ENCODE measurements around the gene PADI6.

Gene PADI6

DNA sequence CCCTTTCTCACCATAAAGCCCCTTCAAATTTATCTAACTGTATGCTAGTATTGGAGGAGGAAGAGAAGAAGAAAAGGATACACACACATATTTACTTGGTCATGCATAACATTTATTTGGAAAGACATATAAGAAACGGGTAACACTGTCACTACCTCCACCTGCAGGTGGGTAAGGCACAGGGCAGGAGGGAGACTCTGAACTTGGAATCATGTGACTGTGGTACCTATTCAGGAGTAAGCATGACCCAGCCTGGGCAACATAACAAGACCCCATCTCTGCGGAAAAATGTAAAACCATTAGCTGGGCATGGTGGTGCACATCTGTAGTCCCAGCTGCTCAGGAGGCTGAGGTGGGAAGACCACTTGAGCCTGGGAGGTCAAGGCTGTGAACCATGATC is 1.4 kb upstream of the PADI6 start:
- Histone ChIP-seq H3K4me1 (ENCODE audit: control insufficient read depth in 5 of 5, insufficient read depth in 5 of 5, low read length in 5 of 5) (no peaks in the 10 kb centered on the region), H3K36me3 (ENCODE audit: control insufficient read depth in 5 of 5, insufficient read depth in 5 of 5, low read length in 5 of 5) (no peaks in the 10 kb centered on the region), H3K9me3 (ENCODE audit: control insufficient read depth in 5 of 5, low read length in 5 of 5) (no peaks in the 10 kb centered on the region), H3K27me3 (ENCODE audit: control insufficient read depth in 5 of 5, insufficient read depth in 4 of 5, low read length in 5 of 5) (peaks cover 0 to 21% (median 14%) of the 10 kb centered on the region in 5 donors), H3K4me3 (ENCODE audit: low read depth in 1 of 5, low read length in 5 of 5) (no peak overlapping the region), H3K27ac (ENCODE audit: low read depth, low read length) (no peak overlapping the region), H3K9ac (ENCODE audit: low read length in 5 of 5) (no peak overlapping the region)

DNA sequence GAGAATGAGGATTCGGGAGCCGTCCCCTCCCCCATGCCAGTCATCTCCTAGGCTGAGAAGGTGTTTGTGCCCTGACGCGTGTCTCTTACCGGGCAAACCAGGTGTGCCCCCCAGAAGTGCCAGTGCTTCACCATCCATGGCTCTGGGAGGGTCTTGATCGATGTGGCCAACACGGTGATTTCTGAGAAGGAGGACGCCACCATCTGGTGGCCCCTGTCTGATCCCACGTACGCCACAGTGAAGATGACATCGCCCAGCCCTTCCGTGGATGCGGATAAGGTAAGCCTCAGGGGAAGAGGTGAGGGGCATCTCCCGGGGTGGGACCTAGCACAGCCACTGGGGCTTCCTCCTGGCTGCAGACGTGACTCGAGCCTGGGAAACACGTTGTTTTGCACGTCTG is 959 bp downstream of the PADI6 start:
- Histone ChIP-seq H3K27ac (ENCODE audit: low read depth, low read length) (no peak overlapping the region), H3K4me1 (ENCODE audit: control insufficient read depth in 5 of 5, insufficient read depth in 5 of 5, low read length in 5 of 5) (no peaks in the 10 kb centered on the region), H3K9me3 (ENCODE audit: control insufficient read depth in 5 of 5, low read length in 5 of 5) (no peaks in the 10 kb centered on the region), H3K9ac (ENCODE audit: low read length in 5 of 5) (no peak overlapping the region), H3K4me3 (ENCODE audit: low read depth in 1 of 5, low read length in 5 of 5) (no peak overlapping the region), H3K27me3 (ENCODE audit: control insufficient read depth in 5 of 5, insufficient read depth in 4 of 5, low read length in 5 of 5) (peaks cover 2 to 21% (median 17%) of the 10 kb centered on the region in 5 donors), H3K36me3 (ENCODE audit: control insufficient read depth in 5 of 5, insufficient read depth in 5 of 5, low read length in 5 of 5) (no peaks in the 10 kb centered on the region)

DNA sequence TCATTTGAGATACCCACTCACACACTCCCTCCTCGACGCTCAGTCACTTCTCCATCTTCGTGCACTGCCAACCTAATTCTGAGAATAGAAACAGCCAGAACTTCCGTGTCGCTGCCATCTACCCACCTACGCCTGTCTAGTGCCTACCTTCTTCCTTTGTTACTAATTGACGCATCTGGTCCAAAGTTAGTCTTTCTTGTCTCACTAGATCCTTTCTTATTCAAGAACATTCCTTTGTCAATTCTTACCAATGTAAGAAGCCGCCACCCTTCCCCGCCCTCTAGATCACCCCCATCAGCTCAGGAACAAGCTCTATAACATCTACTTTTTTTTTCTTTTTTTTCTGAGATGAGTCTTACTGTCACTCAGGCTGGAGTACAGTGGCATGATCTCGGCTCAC is 3.7 kb downstream of the PADI6 start:
- Histone ChIP-seq H3K27me3 (ENCODE audit: control insufficient read depth in 5 of 5, insufficient read depth in 4 of 5, low read length in 5 of 5) (peaks cover 10 to 25% (median 18%) of the 10 kb centered on the region in 5 donors), H3K9ac (ENCODE audit: low read length in 5 of 5) (no peak overlapping the region), H3K27ac (ENCODE audit: low read depth, low read length) (no peak overlapping the region), H3K4me3 (ENCODE audit: low read depth in 1 of 5, low read length in 5 of 5) (no peak overlapping the region), H3K9me3 (ENCODE audit: control insufficient read depth in 5 of 5, low read length in 5 of 5) (no peaks in the 10 kb centered on the region), H3K4me1 (ENCODE audit: control insufficient read depth in 5 of 5, insufficient read depth in 5 of 5, low read length in 5 of 5) (no peaks in the 10 kb centered on the region), H3K36me3 (ENCODE audit: control insufficient read depth in 5 of 5, insufficient read depth in 5 of 5, low read length in 5 of 5) (no peaks in the 10 kb centered on the region)

DNA sequence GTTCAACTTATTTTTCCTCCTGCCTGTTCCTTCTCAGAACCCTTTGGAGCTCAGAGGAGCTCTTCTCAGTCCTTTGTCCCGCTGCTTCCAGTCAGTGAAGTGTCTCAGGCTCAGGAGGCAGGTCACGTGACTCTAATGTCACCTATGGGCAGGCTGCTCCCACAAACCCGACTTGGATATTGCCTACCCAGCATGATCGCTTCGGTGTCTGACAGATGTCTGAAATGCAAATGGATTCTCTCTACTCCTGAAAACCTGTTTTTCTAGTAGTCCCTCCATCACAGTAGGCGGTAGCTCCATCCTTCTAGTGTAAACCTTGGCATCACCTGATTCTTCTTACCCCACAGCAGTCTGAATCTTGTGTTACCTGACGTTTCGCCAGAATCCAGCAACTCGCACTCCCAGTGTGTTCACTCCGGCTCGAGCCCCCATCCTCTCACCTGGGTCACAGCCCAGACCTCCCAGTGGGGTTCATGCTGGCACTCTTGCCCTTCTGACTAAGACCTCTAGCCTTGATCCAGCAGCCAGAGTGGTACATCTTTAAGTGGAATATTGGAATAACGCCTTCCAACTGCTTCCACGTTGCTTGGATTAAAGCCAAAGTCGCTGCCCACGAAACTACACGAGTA is 5.4 kb downstream of the PADI6 start:
- no peaks in the 10 kb centered on the region for H3K4me1 ChIP-seq (ENCODE audit: control insufficient read depth in 5 of 5, insufficient read depth in 5 of 5, low read length in 5 of 5)
- peaks cover 13 to 29% (median 18%) of the 10 kb centered on the region in 5 donors for H3K27me3 ChIP-seq (ENCODE audit: control insufficient read depth in 5 of 5, insufficient read depth in 4 of 5, low read length in 5 of 5)
- H3K9me3 ChIP-seq (ENCODE audit: control insufficient read depth in 5 of 5, low read length in 5 of 5) = no peaks in the 10 kb centered on the region
- H3K27ac ChIP-seq (ENCODE audit: low read depth, low read length) = no peak overlapping the region
- H3K9ac ChIP-seq (ENCODE audit: low read length in 5 of 5) = no peak overlapping the region
- no peaks in the 10 kb centered on the region for H3K36me3 ChIP-seq (ENCODE audit: control insufficient read depth in 5 of 5, insufficient read depth in 5 of 5, low read length in 5 of 5)
- H3K4me3 ChIP-seq (ENCODE audit: low read depth in 1 of 5, low read length in 5 of 5) = no peak overlapping the region

DNA sequence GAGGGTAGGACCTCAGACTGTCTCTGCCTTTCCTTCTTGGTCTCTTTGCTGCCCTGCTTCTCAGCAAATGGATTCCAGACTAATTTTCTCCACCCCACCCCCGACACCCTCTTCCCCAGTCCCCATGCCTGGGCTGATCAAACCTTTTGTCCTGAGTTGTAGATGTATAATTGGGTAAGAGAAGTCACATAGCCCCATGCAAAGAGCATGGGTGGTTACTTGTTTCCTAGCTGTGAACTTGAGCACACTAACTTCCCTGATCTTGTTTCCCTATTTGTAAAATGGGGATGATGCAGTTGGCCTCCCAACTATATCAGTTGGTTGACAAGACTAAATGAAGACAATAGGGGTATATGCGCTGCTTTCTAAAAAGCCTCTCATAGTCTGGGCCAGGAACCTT is 9.2 kb downstream of the PADI6 start:
- H3K9me3 ChIP-seq (ENCODE audit: control insufficient read depth in 5 of 5, low read length in 5 of 5) = no peaks in the 10 kb centered on the region
- peaks cover 13 to 26% (median 17%) of the 10 kb centered on the region in 5 donors for H3K27me3 ChIP-seq (ENCODE audit: control insufficient read depth in 5 of 5, insufficient read depth in 4 of 5, low read length in 5 of 5)
- H3K4me1 ChIP-seq (ENCODE audit: control insufficient read depth in 5 of 5, insufficient read depth in 5 of 5, low read length in 5 of 5) = no peaks in the 10 kb centered on the region
- H3K36me3 ChIP-seq (ENCODE audit: control insufficient read depth in 5 of 5, insufficient read depth in 5 of 5, low read length in 5 of 5) = no peaks in the 10 kb centered on the region
- no peak overlapping the region for H3K4me3 ChIP-seq (ENCODE audit: low read depth in 1 of 5, low read length in 5 of 5)
- H3K27ac ChIP-seq (ENCODE audit: low read depth, low read length) = no peak overlapping the region
- H3K9ac ChIP-seq (ENCODE audit: low read length in 5 of 5) = no peak overlapping the region

DNA sequence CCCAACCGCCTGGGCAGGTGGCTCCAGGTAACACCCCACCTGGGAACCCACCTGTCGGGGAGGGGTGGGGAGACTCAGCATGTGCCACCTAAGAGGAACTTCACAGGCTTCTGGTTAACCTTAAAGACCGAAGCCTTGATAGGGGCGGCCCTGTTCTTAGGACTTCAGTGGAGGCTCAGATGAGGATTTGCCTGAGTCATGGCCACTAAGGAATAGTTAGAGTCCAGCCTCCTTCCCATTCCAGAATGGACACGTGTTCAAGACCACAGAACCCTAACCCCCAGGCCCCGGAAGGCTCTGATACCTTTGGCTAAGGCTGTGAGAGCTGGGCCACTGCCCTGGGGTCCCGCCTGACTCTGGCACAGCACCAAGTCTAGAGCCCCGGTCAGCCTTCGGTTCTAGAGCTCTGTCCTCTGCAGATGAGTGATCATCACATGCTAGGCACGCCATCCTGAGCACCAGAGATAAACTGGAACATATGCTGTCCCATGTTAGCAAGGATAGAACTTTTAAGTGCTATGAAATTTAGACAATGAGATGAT is 20.3 kb downstream of the PADI6 start:
- H3K36me3 ChIP-seq (ENCODE audit: control insufficient read depth in 5 of 5, insufficient read depth in 5 of 5, low read length in 5 of 5) = no peaks in the 10 kb centered on the region
- H3K9ac ChIP-seq (ENCODE audit: low read length in 5 of 5) = no peak overlapping the region
- no peaks in the 10 kb centered on the region for H3K9me3 ChIP-seq (ENCODE audit: control insufficient read depth in 5 of 5, low read length in 5 of 5)

DNA sequence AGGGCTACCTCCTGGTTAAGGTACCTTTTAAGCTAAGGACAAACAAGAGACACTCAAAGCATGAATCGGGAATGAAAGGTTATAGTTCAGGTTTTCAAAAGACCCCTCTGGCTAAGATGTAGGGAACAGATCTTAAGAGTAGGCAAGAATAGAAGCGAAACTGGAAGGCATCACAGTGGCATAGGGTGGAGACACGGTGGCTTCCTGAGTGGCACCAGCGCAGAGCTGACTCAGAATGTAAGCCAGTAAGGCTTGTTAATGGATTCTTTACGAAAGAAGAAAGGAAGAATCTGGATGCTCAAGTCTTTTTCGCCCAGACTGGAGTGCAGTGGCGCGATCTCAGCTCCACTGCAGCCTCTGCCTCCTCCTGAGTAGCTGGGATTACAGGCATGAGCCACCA is 21.2 kb downstream of the PADI6 start:
- Histone ChIP-seq H3K4me3 (ENCODE audit: low read depth in 1 of 5, low read length in 5 of 5) (no peak overlapping the region), H3K9me3 (ENCODE audit: control insufficient read depth in 5 of 5, low read length in 5 of 5) (no peaks in the 10 kb centered on the region), H3K27ac (ENCODE audit: low read depth, low read length) (no peak overlapping the region), H3K27me3 (ENCODE audit: control insufficient read depth in 5 of 5, insufficient read depth in 4 of 5, low read length in 5 of 5) (peaks cover 0 to 4% (median 2%) of the 10 kb centered on the region in 5 donors), H3K9ac (ENCODE audit: low read length in 5 of 5) (no peak overlapping the region), H3K36me3 (ENCODE audit: control insufficient read depth in 5 of 5, insufficient read depth in 5 of 5, low read length in 5 of 5) (no peaks in the 10 kb centered on the region), H3K4me1 (ENCODE audit: control insufficient read depth in 5 of 5, insufficient read depth in 5 of 5, low read length in 5 of 5) (no peaks in the 10 kb centered on the region)

More for the DNA sequence above, 20.3 kb downstream of the PADI6 start:
- Histone ChIP-seq H3K27me3 (ENCODE audit: control insufficient read depth in 5 of 5, insufficient read depth in 4 of 5, low read length in 5 of 5) (peaks cover 0 to 6% (median 4%) of the 10 kb centered on the region in 5 donors), H3K4me1 (ENCODE audit: control insufficient read depth in 5 of 5, insufficient read depth in 5 of 5, low read length in 5 of 5) (no peaks in the 10 kb centered on the region), H3K4me3 (ENCODE audit: low read depth in 1 of 5, low read length in 5 of 5) (no peak overlapping the region), H3K27ac (ENCODE audit: low read depth, low read length) (no peak overlapping the region)

DNA sequence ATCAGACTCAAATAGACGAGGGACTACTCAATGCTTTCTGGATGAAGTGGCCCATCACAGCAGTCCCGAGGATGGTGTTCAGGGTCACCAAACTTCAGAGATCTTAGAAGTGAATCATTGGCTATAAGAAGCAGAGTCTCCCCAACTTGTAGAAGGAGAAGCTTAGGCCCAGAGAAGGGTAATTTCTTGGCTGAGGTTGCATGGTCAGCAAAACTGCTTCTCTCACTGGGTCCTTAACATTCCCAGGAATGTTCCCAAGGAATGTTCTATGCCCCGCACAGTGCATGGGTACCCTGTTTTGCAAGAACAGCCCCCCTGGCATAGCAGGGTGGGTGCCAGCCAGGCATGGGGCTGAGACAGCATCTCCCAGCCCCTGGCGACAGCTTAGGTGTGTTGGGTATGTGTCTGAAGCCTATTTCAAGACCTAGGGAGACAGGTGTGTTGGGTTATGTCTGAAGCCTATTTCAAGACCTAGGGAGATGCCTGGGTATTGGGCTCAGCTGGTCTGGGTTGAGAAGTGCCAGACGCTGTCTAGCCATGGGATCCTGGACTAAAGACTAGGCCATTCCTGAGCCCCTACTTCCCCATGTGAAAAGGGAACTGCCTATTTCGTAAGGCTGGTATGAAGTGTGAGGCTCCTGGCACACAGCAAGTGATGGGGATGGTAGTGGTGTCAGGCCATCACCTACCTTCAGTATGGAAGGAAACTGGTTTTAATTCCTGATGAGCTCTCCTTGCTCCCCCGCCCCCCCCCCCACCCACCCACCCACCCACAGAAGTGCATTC is 26.1 kb downstream of the PADI6 start:
- no peaks in the 10 kb centered on the region for H3K4me1 ChIP-seq (ENCODE audit: control insufficient read depth in 5 of 5, insufficient read depth in 5 of 5, low read length in 5 of 5)
- H3K36me3 ChIP-seq (ENCODE audit: control insufficient read depth in 5 of 5, insufficient read depth in 5 of 5, low read length in 5 of 5) = no peaks in the 10 kb centered on the region
- no peak overlapping the region for H3K27ac ChIP-seq (ENCODE audit: low read depth, low read length)
- no peak overlapping the region for H3K9ac ChIP-seq (ENCODE audit: low read length in 5 of 5)
- no peaks in the 10 kb centered on the region for H3K9me3 ChIP-seq (ENCODE audit: control insufficient read depth in 5 of 5, low read length in 5 of 5)
- H3K4me3 ChIP-seq (ENCODE audit: low read depth in 1 of 5, low read length in 5 of 5) = no peak overlapping the region
- peaks cover 0 to 7% (median 2%) of the 10 kb centered on the region in 5 donors for H3K27me3 ChIP-seq (ENCODE audit: control insufficient read depth in 5 of 5, insufficient read depth in 4 of 5, low read length in 5 of 5)

DNA sequence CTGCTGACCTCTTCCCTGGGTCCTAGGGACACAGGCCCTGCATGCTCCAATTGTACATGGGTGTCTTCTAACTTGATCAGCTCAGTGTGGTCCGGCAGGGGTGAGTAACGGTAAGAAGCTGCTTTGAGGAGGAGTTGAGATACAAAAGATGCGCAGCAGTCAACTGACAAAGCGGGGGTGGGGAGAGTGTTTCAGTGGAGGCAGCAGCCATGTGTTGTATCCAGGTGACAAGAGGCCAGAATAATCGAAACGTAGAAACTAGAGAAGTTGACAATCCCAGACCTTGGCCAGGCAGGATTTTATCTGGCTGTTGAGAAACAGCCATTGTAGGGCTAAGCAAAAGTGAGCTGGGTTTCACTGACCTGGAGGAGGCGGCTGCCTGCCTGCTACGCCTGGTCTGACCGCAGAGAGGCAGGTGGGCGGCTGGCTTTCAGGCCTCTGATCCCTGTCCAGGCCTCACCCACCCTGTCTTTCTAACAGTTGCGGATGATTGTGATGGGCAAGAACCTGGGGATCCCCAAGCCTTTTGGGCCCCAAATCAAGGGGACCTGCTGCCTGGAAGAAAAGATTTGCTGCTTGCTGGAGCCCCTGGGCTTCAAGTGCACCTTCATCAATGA is 28.8 kb downstream of the PADI6 start:
- Histone ChIP-seq H3K27ac (ENCODE audit: low read depth, low read length) (no peak overlapping the region), H3K4me3 (ENCODE audit: low read depth in 1 of 5, low read length in 5 of 5) (no peak overlapping the region), H3K27me3 (ENCODE audit: control insufficient read depth in 5 of 5, insufficient read depth in 4 of 5, low read length in 5 of 5) (peaks cover 0 to 9% (median 5%) of the 10 kb centered on the region in 5 donors), H3K9ac (ENCODE audit: low read length in 5 of 5) (no peak overlapping the region), H3K36me3 (ENCODE audit: control insufficient read depth in 5 of 5, insufficient read depth in 5 of 5, low read length in 5 of 5) (peaks cover 0 to 2% (median 0%) of the 10 kb centered on the region in 5 donors), H3K4me1 (ENCODE audit: control insufficient read depth in 5 of 5, insufficient read depth in 5 of 5, low read length in 5 of 5) (no peaks in the 10 kb centered on the region), H3K9me3 (ENCODE audit: control insufficient read depth in 5 of 5, low read length in 5 of 5) (no peaks in the 10 kb centered on the region)

DNA sequence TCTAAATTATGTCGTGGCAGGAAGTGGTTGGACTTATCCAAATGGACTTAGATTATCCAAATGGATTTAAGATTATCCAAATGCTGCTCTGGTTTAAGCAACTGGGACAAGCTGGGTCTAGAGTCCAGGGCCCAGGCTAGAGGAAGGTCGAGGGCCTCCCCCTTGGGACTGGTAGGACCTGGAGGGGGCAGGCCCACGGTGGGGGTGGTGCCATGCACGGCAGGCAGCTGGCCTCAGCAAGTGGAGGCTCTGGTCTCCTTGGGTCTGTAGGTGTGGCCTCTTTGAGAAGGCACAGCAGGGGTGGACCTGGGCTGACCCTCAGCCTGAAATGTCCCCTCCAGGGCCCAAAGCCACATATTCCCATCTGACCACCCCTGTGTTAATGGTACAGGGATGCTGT is 29.8 kb downstream of the PADI6 start:
- Histone ChIP-seq H3K9ac (ENCODE audit: low read length in 5 of 5) (no peak overlapping the region), H3K27me3 (ENCODE audit: control insufficient read depth in 5 of 5, insufficient read depth in 4 of 5, low read length in 5 of 5) (peaks cover 0 to 9% (median 5%) of the 10 kb centered on the region in 5 donors), H3K9me3 (ENCODE audit: control insufficient read depth in 5 of 5, low read length in 5 of 5) (no peaks in the 10 kb centered on the region), H3K4me3 (ENCODE audit: low read depth in 1 of 5, low read length in 5 of 5) (no peak overlapping the region), H3K36me3 (ENCODE audit: control insufficient read depth in 5 of 5, insufficient read depth in 5 of 5, low read length in 5 of 5) (peaks cover 0 to 3% (median 0%) of the 10 kb centered on the region in 5 donors), H3K27ac (ENCODE audit: low read depth, low read length) (no peak overlapping the region), H3K4me1 (ENCODE audit: control insufficient read depth in 5 of 5, insufficient read depth in 5 of 5, low read length in 5 of 5) (no peaks in the 10 kb centered on the region)

Measured in subcutaneous abdominal adipose tissue (tissue), 5 donors.